CD4-positive, alpha-beta T cell treated with Interleukin-4 for 4 hours (primary cell): Measurements from ENCODE around the gene OMG.

ENCODE experiments used
- DNase-seq: peaks from one replicate; pipeline ENCODE4 v3.0.0-alpha.2; 2020

OMG gene

GRCh38 chr17:31254654-31255053 lies 42.4 kb downstream of the OMG start:
- no peak for DNase-seq

- no peak for DNase-seq
These were observed 44.3 kb downstream of the OMG start for GRCh38 chr17:31252741-31253140.

DNA sequence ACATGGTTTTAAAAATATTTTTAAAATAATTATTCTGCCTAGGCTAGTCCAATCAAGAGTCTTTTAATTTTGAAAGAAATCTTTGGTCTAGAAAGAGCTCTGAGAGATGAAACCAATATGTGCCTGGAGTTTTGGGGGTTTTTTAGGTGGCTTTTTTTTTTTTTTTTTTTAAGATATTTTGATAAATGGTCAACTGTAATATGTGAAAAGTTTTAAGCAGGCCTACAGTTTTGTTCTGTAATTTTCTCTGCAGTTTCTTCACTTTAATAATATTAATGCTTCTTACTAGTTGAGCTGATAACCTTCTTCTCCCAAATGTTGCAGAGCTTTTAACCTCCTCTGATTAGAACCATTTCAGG lies 45.1 kb downstream of the OMG start:
- no peak for DNase-seq

- no peak for DNase-seq
These were observed 45.7 kb downstream of the OMG start for GRCh38 chr17:31251105-31251969.

GRCh38 chr17:31250229-31250628 lies 46.8 kb downstream of the OMG start:
- no peak for DNase-seq

- DNase-seq = no peak
These were observed 47.3 kb downstream of the OMG start for GRCh38 chr17:31249835-31250141.

GRCh38 chr17:31248986-31249834 lies 47.8 kb downstream of the OMG start:
- no peak for DNase-seq
